Uterus (tissue), 4 donors: ENCODE data around the gene MOBP. TPM values are rescaled to one million over a fixed set of nuclear protein-coding genes. Genes with fewer than 3 reads are reported as not detected.

Experiments used
- DNase-seq, 2 donors: peaks; one replicate each; pipeline ENCODE4 v3.0.0-alpha.2; 2019 to 2020
- H3K27ac ChIP-seq, 2 donors: fragments of 200-600 bp; sonication (generic); 1 replicate in 1 of 2; 2 replicates in 1 of 2; pipeline ENCODE4 v1.5.1; 2016 to 2018
- H3K27me3 ChIP-seq, 2 donors: fragments of 200-600 bp; sonication (generic); one replicate each; pipeline ENCODE4 v1.5.1; 2018 to 2019; ENCODE audit warnings: control low read depth in 1 of 2
- H3K36me3 ChIP-seq, 2 donors: fragments of 200-600 bp; sonication (generic); one replicate each; pipeline ENCODE4 v1.5.1; 2019; ENCODE audit warnings: control low read depth in 1 of 2
- H3K4me1 ChIP-seq, 2 donors: fragments of 200-600 bp; sonication (generic); one replicate each; pipeline ENCODE4 v1.5.1; 2018 to 2019; ENCODE audit warnings: control low read depth in 1 of 2
- H3K4me3 ChIP-seq, 2 donors: fragments of 200-600 bp; sonication (generic); 1 replicate in 1 of 2; 2 replicates in 1 of 2; pipeline ENCODE4 v1.5.1; 2018 to 2019; ENCODE audit warnings: mild to moderate bottlenecking in 1 of 2
- H3K9me3 ChIP-seq, 2 donors: fragments of 200-600 bp; sonication (generic); one replicate each; pipeline ENCODE4 v1.5.1; 2019; ENCODE audit warnings: control low read depth in 1 of 2
- POLR2A ChIP-seq, 2 donors: fragments of 450-650 bp; IDR thresholded peaks; one replicate each; pipeline ENCODE4 v1.6.1; 2016; ENCODE audit warnings: antibody characterized with exemption in 2 of 2, mild to moderate bottlenecking in 1 of 2, moderate library complexity in 1 of 2
- intact Hi-C: fragments of 100-400 bp; cut with DNase I; formaldehyde crosslinking; loops from one replicate; pipeline ENCODE4 v1.15.1; 2023; ENCODE audit warnings: low total_unique reads
- total RNA-seq, 4 donors: library from RNA; depleted of rRNA in 3 of 4; stranded (reverse); fragments of >200 nt in 3 of 4; gene quantifications; one replicate each; pipeline versions ENCODE4 v1.1.0 to v1.2.4, GENCODE V29; 2014 to 2023
- TF ChIP-seq, protein P1 (sequence below), 4 experiments: fragments of 200-600 bp in 2 of 4; fragments of 450-650 bp in 2 of 4; sonication (generic) in 2 of 4; IDR thresholded peaks; one replicate each; pipeline ENCODE4 v1.5.1; 2016 to 2019; ENCODE audit warnings: antibody characterized with exemption in 4 of 4, mild to moderate bottlenecking in 2 of 4, moderate library complexity in 1 of 4
- donor health status: DM: yes; HTN: yes; CAD: no.

Gene MOBP
- total RNA-seq, 4 donors from 2014 or later = 0.43 TPM; not detected in 3

DNA sequence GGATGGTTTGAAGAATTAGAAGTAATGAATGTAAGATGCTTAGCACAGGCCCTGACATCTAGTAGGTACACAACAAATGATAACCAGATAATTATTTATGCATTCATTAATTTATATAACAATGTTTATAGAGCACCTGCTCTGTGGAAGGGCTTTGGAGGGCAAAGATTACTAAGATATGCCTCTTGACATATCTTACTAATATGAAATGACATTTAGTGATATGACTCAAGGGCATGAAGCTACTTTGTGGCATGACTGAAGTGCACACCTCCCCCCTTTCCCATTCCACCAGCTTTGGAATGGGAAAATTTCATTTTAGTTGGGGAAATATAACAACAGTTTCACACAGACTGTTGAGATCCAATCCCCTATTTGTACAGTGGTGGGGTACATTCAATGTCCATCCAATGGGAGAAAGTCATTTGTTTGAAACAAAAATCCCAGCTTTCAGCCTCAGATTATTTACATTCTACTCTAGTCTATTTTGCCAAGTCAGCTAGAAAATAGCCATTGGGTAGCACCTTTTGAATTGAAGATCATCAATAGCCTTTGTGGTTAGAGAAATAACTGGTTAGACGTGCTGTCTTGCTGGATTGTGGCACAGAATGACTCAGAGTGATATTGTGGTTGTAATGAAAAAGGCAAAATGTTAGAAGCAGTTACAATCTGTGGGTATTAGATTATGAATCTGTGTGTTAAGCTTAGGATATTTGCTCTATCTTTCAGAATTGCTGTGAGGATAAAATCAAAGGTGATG lies 72.9 kb downstream of the MOBP start:
- Histone ChIP-seq H3K4me3 (no peak overlapping the region), H3K36me3 (no peaks in the 10 kb centered on the region), H3K27me3 (no peaks in the 10 kb centered on the region), H3K9me3 (no peaks in the 10 kb centered on the region), H3K4me1 (no peaks in the 10 kb centered on the region), H3K27ac (no peak overlapping the region)
- intact Hi-C loops = no loop called here
- TF ChIP-seq, protein P1, sequence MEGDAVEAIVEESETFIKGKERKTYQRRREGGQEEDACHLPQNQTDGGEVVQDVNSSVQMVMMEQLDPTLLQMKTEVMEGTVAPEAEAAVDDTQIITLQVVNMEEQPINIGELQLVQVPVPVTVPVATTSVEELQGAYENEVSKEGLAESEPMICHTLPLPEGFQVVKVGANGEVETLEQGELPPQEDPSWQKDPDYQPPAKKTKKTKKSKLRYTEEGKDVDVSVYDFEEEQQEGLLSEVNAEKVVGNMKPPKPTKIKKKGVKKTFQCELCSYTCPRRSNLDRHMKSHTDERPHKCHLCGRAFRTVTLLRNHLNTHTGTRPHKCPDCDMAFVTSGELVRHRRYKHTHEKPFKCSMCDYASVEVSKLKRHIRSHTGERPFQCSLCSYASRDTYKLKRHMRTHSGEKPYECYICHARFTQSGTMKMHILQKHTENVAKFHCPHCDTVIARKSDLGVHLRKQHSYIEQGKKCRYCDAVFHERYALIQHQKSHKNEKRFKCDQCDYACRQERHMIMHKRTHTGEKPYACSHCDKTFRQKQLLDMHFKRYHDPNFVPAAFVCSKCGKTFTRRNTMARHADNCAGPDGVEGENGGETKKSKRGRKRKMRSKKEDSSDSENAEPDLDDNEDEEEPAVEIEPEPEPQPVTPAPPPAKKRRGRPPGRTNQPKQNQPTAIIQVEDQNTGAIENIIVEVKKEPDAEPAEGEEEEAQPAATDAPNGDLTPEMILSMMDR (IDR thresholded peaks at IDR 0.05) = no peak
- no peak for DNase-seq

DNA sequence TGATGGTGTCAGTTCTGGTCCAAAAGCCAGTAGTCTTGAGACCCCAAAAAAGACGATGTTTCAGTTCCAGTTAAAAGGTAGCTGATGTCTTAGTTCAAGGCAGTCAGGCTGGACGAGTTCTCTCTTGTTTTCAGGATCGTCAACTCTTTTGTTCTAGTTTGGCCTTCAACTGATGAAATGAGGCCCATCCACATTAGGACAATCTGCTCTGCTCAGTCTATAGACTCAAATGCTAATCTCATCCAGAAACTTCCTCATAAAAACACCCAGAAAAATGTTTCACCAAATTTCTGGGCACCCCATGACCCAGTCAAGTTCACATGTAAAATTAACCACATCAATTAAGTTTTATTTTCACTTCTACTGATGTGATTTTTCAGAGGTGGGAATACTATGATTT lies 74.0 kb downstream of the MOBP start:
- no peak overlapping the region for H3K4me3 ChIP-seq
- H3K4me1 ChIP-seq = no peaks in the 10 kb centered on the region
- H3K27me3 ChIP-seq = no peaks in the 10 kb centered on the region
- no peaks in the 10 kb centered on the region for H3K36me3 ChIP-seq
- no peak overlapping the region for H3K27ac ChIP-seq
- H3K9me3 ChIP-seq = no peaks in the 10 kb centered on the region
- TF ChIP-seq, protein P1 (IDR thresholded peaks at IDR 0.05) = no peak
- TF ChIP-seq POLR2A (IDR thresholded peaks at IDR 0.05) = no peak
- intact Hi-C loops = no loop called here
- no peak for DNase-seq

DNA sequence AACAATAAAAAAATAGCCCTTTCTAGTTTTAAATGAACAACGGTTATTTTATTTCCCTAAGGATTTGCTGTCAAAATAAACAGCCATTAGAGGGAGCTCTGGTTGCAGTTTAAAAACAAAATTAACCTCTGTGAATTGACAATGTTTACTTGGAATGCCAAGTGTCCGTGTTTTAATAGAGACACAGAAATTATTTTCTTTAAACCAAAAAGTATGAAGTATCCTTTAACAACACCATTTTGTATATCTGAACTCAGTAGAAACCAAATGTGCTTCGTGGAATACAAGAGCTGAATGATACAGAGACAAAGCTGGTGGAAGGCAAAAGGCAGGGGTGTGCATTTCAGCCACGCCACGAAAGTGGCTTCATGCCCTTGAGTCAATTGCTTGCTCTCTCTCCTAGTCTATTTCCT lies 74.4 kb downstream of the MOBP start:
- Histone ChIP-seq H3K9me3 (no peaks in the 10 kb centered on the region), H3K27ac (no peak overlapping the region), H3K4me1 (no peaks in the 10 kb centered on the region), H3K36me3 (no peaks in the 10 kb centered on the region), H3K4me3 (no peak overlapping the region), H3K27me3 (no peaks in the 10 kb centered on the region)
- TF ChIP-seq, protein P1 (IDR thresholded peaks at IDR 0.05) = peak; percentile 13 to 47 (median 24)
- no peak for TF ChIP-seq POLR2A (IDR thresholded peaks at IDR 0.05)
- DNase-seq = no peak
- intact Hi-C loops = no loop called here

DNA sequence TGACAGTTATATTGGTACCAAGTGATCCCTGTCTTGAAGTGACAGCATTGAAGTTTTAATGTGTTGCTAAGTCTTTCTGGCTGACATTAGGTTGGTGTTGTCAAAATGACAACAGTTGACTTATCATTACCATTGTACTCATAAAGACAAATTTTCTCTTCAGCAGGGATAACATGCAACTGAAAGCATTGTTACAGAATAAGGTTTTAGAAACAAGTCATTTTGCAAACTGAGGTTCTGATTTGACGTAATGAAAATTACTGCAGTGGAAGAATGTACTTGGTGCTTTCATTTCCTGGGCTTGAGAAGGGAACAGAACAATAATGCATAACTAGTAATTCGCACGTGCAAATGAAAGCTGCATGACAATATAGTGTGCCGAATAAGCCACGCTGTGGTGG lies 75.1 kb downstream of the MOBP start:
- no peak for TF ChIP-seq POLR2A (IDR thresholded peaks at IDR 0.05)
- TF ChIP-seq, protein P1 (IDR thresholded peaks at IDR 0.05) = no peak
- Histone ChIP-seq H3K4me1 (no peaks in the 10 kb centered on the region), H3K27me3 (no peaks in the 10 kb centered on the region), H3K36me3 (no peaks in the 10 kb centered on the region), H3K9me3 (no peaks in the 10 kb centered on the region), H3K4me3 (no peak overlapping the region), H3K27ac (no peak overlapping the region)
- DNase-seq = no peak
- intact Hi-C loops = no loop called here

DNA sequence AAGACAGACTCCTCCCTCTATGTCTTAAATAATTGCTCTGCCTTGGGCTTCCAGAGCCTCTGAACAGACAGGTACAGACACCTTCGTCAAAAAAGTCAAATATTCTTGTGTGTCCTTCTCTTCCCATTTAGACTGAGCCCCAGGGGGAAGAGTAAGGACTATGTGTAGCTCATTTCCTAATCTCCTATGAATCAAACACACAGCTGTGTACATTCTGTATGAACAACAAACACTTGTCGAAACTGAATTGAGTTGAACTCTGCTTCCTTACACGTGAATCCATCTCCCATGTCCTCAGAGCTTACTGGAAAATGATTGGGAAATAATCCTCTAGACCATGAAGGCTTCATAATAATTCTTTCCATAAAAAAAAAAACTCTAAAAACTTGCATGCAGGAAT lies 80.8 kb downstream of the MOBP start:
- TF ChIP-seq, protein P1 (IDR thresholded peaks at IDR 0.05) = no peak
- no peak for TF ChIP-seq POLR2A (IDR thresholded peaks at IDR 0.05)
- H3K9me3 ChIP-seq = no peaks in the 10 kb centered on the region
- no peak overlapping the region for H3K27ac ChIP-seq
- no peaks in the 10 kb centered on the region for H3K36me3 ChIP-seq
- no peaks in the 10 kb centered on the region for H3K27me3 ChIP-seq
- DNase-seq = no peak
- no peaks in the 10 kb centered on the region for H3K4me1 ChIP-seq
- intact Hi-C loops = no loop called here
- no peak overlapping the region for H3K4me3 ChIP-seq
